OCI-LY7 (cell line): Measurements from ENCODE around the gene ARHGEF17.

Source experiments
- CTCF ChIP-seq: fragments of 200-600 bp; sonication (generic); conservative IDR thresholded peaks from 2 replicates; pipeline ENCODE4 v1.5.1; 2014; ENCODE audit warnings: mild to moderate bottlenecking, antibody characterized with exemption, low read length, moderate library complexity, mixed read lengths
- EZH2phosphoT487 ChIP-seq: fragments of 200-600 bp; sonication (generic); IDR thresholded peaks from 2 replicates; pipeline ENCODE4 v1.6.1; 2018; ENCODE audit warnings: low read depth, borderline replicate concordance, mild to moderate bottlenecking, mixed run types, antibody characterized with exemption, low read length, moderate library complexity, mixed read lengths

GRCh38 chr11:73287400-73288101 lies 20.5 kb upstream of the ARHGEF17 start:
- TF ChIP-seq CTCF (no peak), EZH2phosphoT487 (no peak)
